SK-N-MC (cell line): ENCODE measurements around the gene POLR2H.

Experiments
- EZH2 ChIP-seq: fragments of 200-600 bp; sonication (generic); IDR thresholded peaks from one replicate; pipeline ENCODE4 v1.6.1; 2017; ENCODE audit warnings: antibody characterized with exemption
- POLR2AphosphoS5 ChIP-seq: IDR thresholded peaks from 2 replicates; pipeline ENCODE4 v1.6.1; 2012; ENCODE audit warnings: mild to moderate bottlenecking, low read depth, low read length, borderline replicate concordance

GRCh38 chr3:184366619-184367289 lies 5.2 kb downstream of the POLR2H start:
- no peak for TF ChIP-seq POLR2AphosphoS5
- TF ChIP-seq EZH2: no peak
